HUDEP-2 (cell line): ENCODE measurements around the gene CNTN1.
A peak's percentile ranks its signal among the peaks of the same experiment; 100 is the strongest.

Experiments
- DNase-seq, 76 experiments: peaks; one replicate each; lab custom pipeline; 2025; ENCODE audit not compliant: unreplicated experiment in 76 of 76; lab: John Stamatoyannopoulos, UW

Gene CNTN1

GRCh38 chr12:40768125-40768864 is 76.1 kb downstream of the CNTN1 start:
- DNase-seq = no peak

GRCh38 chr12:40769846-40770245 is 77.6 kb downstream of the CNTN1 start:
- no peak for DNase-seq

GRCh38 chr12:40770781-40771180 is 78.5 kb downstream of the CNTN1 start:
- DNase-seq = no peak

GRCh38 chr12:40775661-40776060 is 83.4 kb downstream of the CNTN1 start:
- DNase-seq = no peak

- no peak for DNase-seq
These were observed 91.9 kb downstream of the CNTN1 start for GRCh38 chr12:40784102-40784501.

GRCh38 chr12:40788276-40788675 is 96.0 kb downstream of the CNTN1 start:
- DNase-seq = no peak

- DNase-seq = no peak
These were observed 100.7 kb downstream of the CNTN1 start for GRCh38 chr12:40792792-40793386.

- no peak for DNase-seq
These were observed 101.2 kb downstream of the CNTN1 start for GRCh38 chr12:40793471-40793870.

- DNase-seq = no peak
These were observed 101.8 kb downstream of the CNTN1 start for GRCh38 chr12:40794087-40794486.

GRCh38 chr12:40801082-40801481 is 108.8 kb downstream of the CNTN1 start:
- no peak for DNase-seq

- DNase-seq = no peak
These were observed 109.6 kb downstream of the CNTN1 start for GRCh38 chr12:40801861-40802260.

- DNase-seq = peak in 1 of 76 experiments; percentile 3
These were observed 110.4 kb downstream of the CNTN1 start for GRCh38 chr12:40802656-40803055.

GRCh38 chr12:40819436-40820108 is 127.3 kb downstream of the CNTN1 start:
- DNase-seq = no peak

- no peak for DNase-seq
These were observed 128.7 kb downstream of the CNTN1 start for GRCh38 chr12:40820794-40821484.

- DNase-seq = no peak
These were observed 132.9 kb downstream of the CNTN1 start for GRCh38 chr12:40825156-40825555.

- DNase-seq = no peak
These were observed 135.7 kb downstream of the CNTN1 start for GRCh38 chr12:40827683-40828592.

- no peak for DNase-seq
These were observed 136.4 kb downstream of the CNTN1 start for GRCh38 chr12:40828593-40828990.

GRCh38 chr12:40829738-40830144 is 137.5 kb downstream of the CNTN1 start:
- no peak for DNase-seq

- DNase-seq = no peak
These were observed 139.7 kb downstream of the CNTN1 start for GRCh38 chr12:40831916-40832315.

GRCh38 chr12:40832668-40833067 is 140.4 kb downstream of the CNTN1 start:
- peak in 2 of 76 experiments; percentile 2 to 16 for DNase-seq
